ENCODE results near the gene RSPO4.

RSPO4 gene

DNA sequence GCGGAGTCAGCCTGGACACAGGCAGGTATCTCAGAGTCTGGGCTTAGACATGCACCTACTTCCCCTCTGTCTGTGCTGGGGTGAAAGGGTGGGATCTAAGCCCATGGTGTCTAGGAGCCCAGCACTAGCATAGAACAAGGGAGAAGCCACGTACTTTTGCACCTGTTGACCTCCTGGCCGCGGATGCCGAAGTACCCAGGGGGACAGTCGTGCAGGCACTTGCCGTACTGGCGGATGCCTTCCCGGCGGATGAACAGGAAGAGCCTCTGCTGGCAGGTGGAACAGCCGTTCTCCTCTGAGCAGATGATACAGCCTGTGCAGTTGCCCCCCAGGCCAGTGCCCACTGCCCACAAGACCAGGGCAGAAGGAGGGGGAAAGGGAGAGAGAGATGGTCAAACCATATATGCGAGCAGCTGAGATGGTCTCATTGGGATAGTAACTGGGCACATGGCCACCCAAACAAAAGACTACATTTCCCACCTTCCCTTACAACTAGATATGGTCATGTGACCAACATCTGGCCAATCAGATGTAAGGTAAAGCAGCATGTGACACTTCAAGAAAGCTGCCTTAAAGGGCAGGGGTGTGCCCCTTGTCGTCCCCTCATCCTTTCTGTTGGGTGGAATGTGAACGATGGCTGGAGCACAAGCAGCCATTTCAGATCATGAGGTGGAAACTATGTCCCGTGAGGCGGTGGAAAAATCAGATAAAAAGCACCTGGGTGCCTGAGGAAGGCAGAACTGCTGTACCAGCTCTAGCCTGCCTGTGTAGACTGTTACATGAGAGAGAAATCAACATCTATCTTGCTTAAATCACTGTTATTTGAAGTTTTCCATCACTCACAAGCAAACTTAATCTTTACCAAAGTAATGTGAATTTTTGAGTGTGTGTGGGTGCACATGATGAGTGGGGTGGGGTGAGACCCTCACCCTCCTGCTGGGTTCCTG is 34.0 kb downstream of the RSPO4 start:
- DNase-seq: no peak

GRCh38 chr20:965956-966355 is 36.2 kb downstream of the RSPO4 start:
- DNase-seq: no peak

DNA sequence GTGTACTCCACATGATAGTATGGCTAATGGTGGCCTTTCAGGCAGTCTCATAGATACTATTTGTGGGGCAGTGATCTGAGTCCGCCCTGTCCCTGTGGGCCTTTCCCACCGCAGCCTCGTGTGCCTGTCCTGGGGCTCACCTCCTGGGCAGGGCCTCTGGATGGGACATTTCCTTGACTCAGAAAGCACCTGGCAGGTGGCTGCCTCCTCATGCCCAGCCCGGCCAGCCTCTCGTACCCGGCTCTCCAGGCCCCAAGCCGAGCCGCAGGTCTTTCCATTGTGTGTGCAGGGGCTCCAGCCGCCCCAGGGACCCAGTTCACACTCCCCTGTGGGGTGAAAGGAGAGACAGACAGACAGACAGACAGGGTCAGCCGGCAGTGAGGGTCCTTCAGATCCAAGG is 38.3 kb downstream of the RSPO4 start:
- no peak for DNase-seq

DNA sequence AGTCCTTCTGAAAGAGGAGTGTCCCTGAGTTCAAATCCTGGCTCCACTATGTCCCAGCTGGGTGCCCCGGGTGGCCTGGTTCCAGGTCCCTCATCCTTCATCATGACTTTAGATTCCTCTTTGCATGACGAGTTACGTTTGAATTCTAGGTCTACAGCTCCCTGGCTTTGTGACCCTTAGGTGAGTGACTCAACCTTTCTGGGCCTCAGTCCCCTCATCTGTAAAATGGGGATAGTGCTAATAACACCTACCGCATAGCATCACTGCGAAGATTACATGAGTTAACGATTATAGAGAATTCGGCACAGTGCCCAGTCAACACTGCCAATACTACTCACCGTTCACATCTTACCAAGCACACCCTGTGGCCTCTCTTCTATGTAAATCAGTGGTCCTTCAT is 39.4 kb downstream of the RSPO4 start:
- no peak for DNase-seq

- no peak for DNase-seq
These were observed 39.9 kb downstream of the RSPO4 start for GRCh38 chr20:962223-962622.

DNA sequence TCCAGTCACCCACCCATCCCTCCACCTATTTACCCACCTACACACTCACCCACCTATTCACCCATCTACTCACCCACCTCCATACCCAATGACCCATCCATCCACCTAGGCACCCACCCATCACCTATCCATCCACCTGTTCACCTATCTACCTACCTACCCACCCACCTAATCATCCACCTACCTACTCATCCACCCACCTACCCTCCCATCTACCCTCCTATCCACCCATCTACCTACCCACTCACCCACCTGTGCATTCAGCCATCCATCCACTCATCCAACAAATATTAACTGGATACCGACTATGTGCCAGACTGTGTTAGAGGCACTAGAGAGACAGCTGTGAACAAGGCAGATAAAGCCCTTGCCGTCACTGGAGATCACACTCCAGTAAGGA is 40.3 kb downstream of the RSPO4 start:
- no peak for DNase-seq

DNA sequence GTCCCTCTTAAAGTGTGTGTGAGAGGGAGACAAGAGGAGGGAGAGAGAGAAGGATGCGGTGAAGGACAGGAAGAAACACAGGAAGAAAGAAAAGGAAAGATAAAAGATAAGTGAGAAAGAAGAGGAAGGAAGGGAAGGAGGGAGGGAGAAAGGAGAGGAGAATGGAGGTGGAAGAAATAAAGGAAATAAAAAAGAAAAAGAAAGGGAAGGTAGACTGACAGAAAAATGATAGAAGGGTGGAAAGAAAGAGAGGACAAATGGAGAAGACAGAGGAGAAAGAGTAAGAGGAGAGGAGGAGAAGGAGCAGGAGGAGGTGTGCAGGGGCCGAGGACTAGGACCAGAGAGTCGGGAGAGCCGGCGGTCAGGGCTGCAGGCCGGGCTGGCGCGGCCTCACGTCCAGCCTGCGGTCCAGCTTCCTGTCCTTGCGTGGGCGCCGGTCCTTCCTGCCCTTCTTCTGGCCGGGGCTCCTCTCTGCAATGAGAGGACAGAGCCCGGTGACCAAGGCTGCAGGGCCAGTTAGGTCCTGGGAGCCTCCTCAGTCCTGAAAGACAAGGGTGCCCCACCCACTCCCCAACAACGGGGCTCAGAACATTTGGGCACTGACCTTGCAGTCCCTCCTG is 42.0 kb downstream of the RSPO4 start:
- DNase-seq: no peak

- DNase-seq: no peak
These were observed 42.9 kb downstream of the RSPO4 start for GRCh38 chr20:958936-959815.

DNA sequence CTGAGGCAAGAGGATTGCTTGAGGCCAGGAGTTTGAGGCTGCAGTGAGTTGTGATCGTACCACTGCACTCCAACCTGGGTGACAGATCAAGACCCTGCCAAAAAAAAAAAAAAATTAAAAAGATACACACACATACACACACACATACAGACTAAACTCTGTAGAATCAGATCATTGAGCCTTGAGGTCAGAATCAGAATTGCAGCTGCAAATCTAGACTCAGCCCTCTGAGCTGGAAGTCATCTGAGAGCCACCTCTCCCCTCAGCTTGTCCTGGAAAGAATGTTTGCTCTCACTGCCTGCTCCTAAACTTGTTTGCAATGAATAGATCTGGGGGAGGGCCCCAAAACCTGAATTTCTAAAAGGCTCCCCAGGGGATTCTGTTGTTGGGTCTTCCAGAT is 44.6 kb downstream of the RSPO4 start:
- no peak for DNase-seq

DNA sequence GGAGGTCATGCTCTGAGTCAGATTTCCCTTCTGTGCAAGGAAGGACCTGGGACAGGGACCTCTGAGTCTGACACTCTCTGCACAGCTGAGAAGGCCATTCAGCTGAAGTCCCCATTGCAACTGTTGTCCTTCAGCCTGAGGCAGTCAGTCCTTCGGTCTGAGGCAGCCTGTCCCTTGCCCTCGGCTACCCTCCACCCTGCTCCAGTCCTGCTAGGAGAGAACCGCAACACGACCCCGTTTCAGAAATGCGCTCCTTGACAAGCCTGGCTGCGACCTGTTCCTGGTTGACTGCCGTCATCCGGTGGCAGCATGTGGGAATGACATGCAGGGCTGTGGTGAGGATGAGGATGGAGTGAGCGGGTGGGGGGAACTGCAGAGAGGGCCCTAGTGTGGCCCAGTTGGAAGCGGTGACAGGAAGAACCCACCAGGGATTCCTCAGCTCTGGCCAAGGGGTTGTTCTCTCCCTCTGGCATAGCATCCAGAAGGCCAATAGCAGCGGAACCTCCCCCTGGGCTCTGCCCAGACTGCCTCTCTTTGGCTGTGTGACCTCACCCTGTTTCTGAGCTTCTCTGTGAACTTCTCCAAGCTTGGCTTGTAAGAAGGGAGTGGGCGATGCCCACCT is 45.7 kb downstream of the RSPO4 start:
- DNase-seq: peak; percentile 75

DNA sequence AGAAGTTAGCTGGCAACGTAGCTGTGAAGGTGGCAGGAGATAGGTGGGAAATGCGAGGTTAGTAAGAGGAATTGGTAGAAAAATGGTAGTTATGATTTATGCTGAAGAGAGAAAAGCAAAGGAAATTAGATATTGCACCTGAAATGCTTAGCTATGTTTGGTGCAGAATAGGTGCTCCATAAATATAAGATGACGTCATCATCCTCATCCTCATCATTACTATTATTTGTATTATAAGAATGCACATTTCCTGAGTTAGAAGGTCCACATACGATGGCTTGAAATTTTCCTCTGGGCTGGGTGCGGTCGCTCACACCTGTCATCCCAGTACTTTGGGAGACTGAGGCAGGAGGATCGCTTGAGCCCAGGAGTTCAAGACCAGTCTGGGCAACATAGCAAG is 46.5 kb downstream of the RSPO4 start:
- DNase-seq: no peak

GRCh38 chr20:955111-955510 is 47.0 kb downstream of the RSPO4 start:
- DNase-seq: no peak

GRCh38 chr20:953742-954141 is 48.4 kb downstream of the RSPO4 start:
- no peak for DNase-seq

GRCh38 chr20:952196-952795 is 49.8 kb downstream of the RSPO4 start:
- DNase-seq: no peak

- DNase-seq: no peak
These were observed 50.5 kb downstream of the RSPO4 start for GRCh38 chr20:951384-952169.

GRCh38 chr20:949717-950116 is 52.4 kb downstream of the RSPO4 start:
- no peak for DNase-seq

GRCh38 chr20:946826-947225 is 55.3 kb downstream of the RSPO4 start:
- DNase-seq: no peak

GRCh38 chr20:945841-946240 is 56.3 kb downstream of the RSPO4 start:
- DNase-seq: no peak

DNA sequence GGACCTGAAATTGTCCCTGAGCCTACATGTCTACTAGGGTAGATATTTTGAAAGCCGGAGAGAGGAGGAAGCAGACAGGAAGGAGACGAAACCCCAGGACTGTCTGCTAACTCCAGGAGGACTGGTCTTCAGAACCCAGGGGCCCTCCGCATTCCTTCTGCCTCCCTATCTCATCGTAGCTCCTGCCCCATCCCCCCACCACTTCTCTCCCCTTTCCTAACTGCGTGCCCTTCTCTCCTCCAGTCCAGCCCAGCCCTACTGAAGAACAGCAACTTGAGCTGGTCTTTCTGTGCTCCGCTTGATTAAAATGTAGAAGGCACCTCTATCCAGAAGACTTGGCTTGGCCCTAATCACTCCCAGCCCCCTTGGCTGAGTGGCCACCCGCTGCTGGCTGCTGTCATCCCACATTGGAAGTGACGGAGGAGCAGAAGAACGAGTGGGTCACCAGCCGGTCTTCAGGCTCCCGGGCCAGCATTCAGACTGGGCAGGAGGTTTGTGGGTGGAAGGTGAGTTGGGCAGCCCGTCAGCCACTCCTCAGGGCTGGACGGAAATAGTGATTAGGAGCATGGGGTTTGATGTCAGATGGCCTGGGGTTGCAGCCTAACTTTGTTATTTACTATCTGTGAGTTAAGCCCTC is 57.2 kb downstream of the RSPO4 start:
- no peak for DNase-seq

GRCh38 chr20:944148-944547 is 58.0 kb downstream of the RSPO4 start:
- no peak for DNase-seq

GRCh38 chr20:942611-943010 is 59.5 kb downstream of the RSPO4 start:
- DNase-seq: no peak
